Karpas-422 (cell line): ENCODE data around the gene ZDHHC9. TPM values are rescaled to one million over a fixed set of nuclear protein-coding genes. Genes with fewer than 3 reads are reported as not detected.

Source experiments
- small RNA-seq: library from RNA; depleted of rRNA; stranded (forward); fragments of <200 nt; gene quantifications from one replicate; pipeline ENCODE3, GENCODE V24; 2014
- total RNA-seq: library from RNA; depleted of rRNA; stranded (reverse); fragments of >200 nt; shearing (Covaris generic); gene quantifications from 2 replicates; pipeline ENCODE4 v1.2.3, GENCODE V29; 2014; ENCODE audit warnings: low replicate concordance; rRNA removed

Gene ZDHHC9
- total RNA-seq, 1 experiment from 2014 or later = 18.4 TPM

Small RNA genes lying within 50 kb of the gene (small RNA-seq; reads per million reads assigned to genes)
- gene RF00017 = not detected

Other genes starting within 250 kb of the ZDHHC9 start
- gene APLN, start 188.9 kb downstream of the ZDHHC9 start, total RNA-seq = not detected in 2 replicates
- not detected in 2 replicates for gene XPNPEP2, start 104.9 kb downstream of the ZDHHC9 start, total RNA-seq
- gene SASH3, start 63.9 kb downstream of the ZDHHC9 start, total RNA-seq = 63.0 and 103 TPM in 2 replicates
- 14.0 and 34.2 TPM in 2 replicates for gene UTP14A, start 62.3 kb upstream of the ZDHHC9 start, total RNA-seq
- 3.5 and 5.3 TPM in 2 replicates for gene BCORL1, start 138.7 kb upstream of the ZDHHC9 start, total RNA-seq